SK-N-SH (cell line): ENCODE measurements around the gene SEMA3F. TPM values are rescaled to one million over a fixed set of nuclear protein-coding genes. Genes with fewer than 3 reads are reported as not detected.
"Not testable (repeated sequence)": the region's sequence is repeated elsewhere in the genome, so short reads cannot be mapped to it uniquely, and the experiment has no call there.

Experiments used
- CTCF ChIA-PET: fragments of 300-600, 350-600 bp; formaldehyde crosslinking; extraction: SDS; loops from one replicate; lab custom pipeline; 2021; lab: Yijun Ruan, JAX
- POLR2A ChIA-PET: fragments of 350-600 bp; sonication (Branson Sonifier 250); formaldehyde crosslinking; extraction: SDS; loops from one replicate; lab custom pipeline; 2020; ENCODE audit warnings: antibody characterized with exemption, inconsistent platforms; lab: Yijun Ruan, JAX
- DNase-seq: peaks from one replicate; pipeline ENCODE4 v3.0.0; 2012
- H2AFZ ChIP-seq: fragments of 200-600 bp; sonication (generic); 2 replicates; pipeline ENCODE4 v1.8.1; 2016; ENCODE audit warnings: antibody characterized with exemption, mild to moderate bottlenecking, low read depth
- H3F3A ChIP-seq: fragments of 200-600 bp; sonication (generic); replicated peaks from 2 replicates; pipeline ENCODE3; 2016; ENCODE audit warnings: antibody characterized with exemption, mild to moderate bottlenecking; ENCODE audit not compliant: insufficient read depth
- H3K27ac ChIP-seq, 2 experiments: fragments of 200-500 bp in 1 of 2; fragments of 200-600 bp in 1 of 2; sonication (Bioruptor generic) in 1 of 2; sonication (generic), shearing (Covaris generic) in 1 of 2; 2 replicates each; pipeline versions ENCODE4 v1.5.1 to v1.6.1; 2014 to 2016; ENCODE audit warnings: low read depth in 2 of 2, inconsistent platforms in 1 of 2, low read length in 1 of 2, mild to moderate bottlenecking in 1 of 2, mixed read lengths in 1 of 2
- H3K27me3 ChIP-seq: fragments of 200-600 bp; sonication (generic), shearing (Covaris generic); 2 replicates; pipeline ENCODE4 v1.6.1; 2016; ENCODE audit warnings: mixed run types; ENCODE audit not compliant: insufficient read depth
- H3K36me3 ChIP-seq, 2 experiments: fragments of 200-500 bp in 1 of 2; fragments of 200-600 bp in 1 of 2; sonication (Bioruptor generic) in 1 of 2; sonication (generic) in 1 of 2; replicated peaks in 1 of 2; 2 replicates each; pipeline versions ENCODE3 to v1.5.1; 2014 to 2016; ENCODE audit warnings: low read length in 1 of 2, mild to moderate bottlenecking in 1 of 2; ENCODE audit not compliant: insufficient read depth in 2 of 2, control insufficient read depth in 1 of 2
- H3K4me1 ChIP-seq, 2 experiments: fragments of 200-500 bp in 1 of 2; fragments of 200-600 bp in 1 of 2; sonication (Bioruptor generic) in 1 of 2; sonication (generic), shearing (Covaris generic) in 1 of 2; 2 replicates each; pipeline versions ENCODE4 v1.5.1 to v1.6.1; 2014 to 2016; ENCODE audit warnings: low read depth in 1 of 2, low read length in 1 of 2, mixed run types in 1 of 2; ENCODE audit not compliant: insufficient read depth in 2 of 2, control insufficient read depth in 1 of 2
- H3K4me2 ChIP-seq: fragments of 200-600 bp; sonication (generic), shearing (Covaris generic); 2 replicates; pipeline ENCODE4 v1.6.1; 2017; ENCODE audit warnings: mixed run types
- H3K4me3 ChIP-seq, 2 experiments: fragments of 200-500 bp in 1 of 2; fragments of 200-600 bp in 1 of 2; sonication (Bioruptor generic) in 1 of 2; sonication (generic), shearing (Covaris generic) in 1 of 2; 2 replicates each; pipeline versions ENCODE4 v1.5.1 to v1.8.1; 2014 to 2016; ENCODE audit warnings: low read depth in 2 of 2, inconsistent platforms in 1 of 2, low read length in 1 of 2, mild to moderate bottlenecking in 1 of 2, mixed read lengths in 1 of 2, moderate library complexity in 1 of 2
- H3K79me2 ChIP-seq: fragments of 200-600 bp; sonication (generic); 2 replicates; pipeline ENCODE4 v1.8.1; 2017; ENCODE audit warnings: mild to moderate bottlenecking; ENCODE audit not compliant: insufficient read depth
- H3K9ac ChIP-seq: fragments of 200-600 bp; sonication (generic); 2 replicates; pipeline ENCODE4 v1.6.1; 2017; ENCODE audit warnings: mixed run types
- H3K9me2 ChIP-seq: fragments of 200-600 bp; sonication (generic); 2 replicates; pipeline ENCODE4 v1.6.1; 2017; ENCODE audit warnings: mixed run types
- H3K9me3 ChIP-seq: fragments of 200-600 bp; sonication (generic); 2 replicates; pipeline ENCODE4 v1.6.1; 2017; ENCODE audit warnings: mixed run types, mild to moderate bottlenecking, moderate library complexity
- H4K20me1 ChIP-seq: fragments of 200-600 bp; sonication (generic); 2 replicates; pipeline ENCODE4 v1.6.1; 2017; ENCODE audit warnings: mild to moderate bottlenecking, mixed run types; ENCODE audit not compliant: insufficient read depth
- CTCF ChIP-seq: fragments of 200-600 bp; sonication (generic); IDR thresholded peaks from 2 replicates; pipeline ENCODE4 v1.6.1; 2017; ENCODE audit warnings: antibody characterized with exemption, mild to moderate bottlenecking, moderate library complexity
- EZH2phosphoT487 ChIP-seq: fragments of 200-600 bp; sonication (generic); IDR thresholded peaks from 2 replicates; pipeline ENCODE4 v1.6.1; 2017; ENCODE audit warnings: low read depth, mixed run types, mild to moderate bottlenecking, antibody characterized with exemption, moderate library complexity, borderline replicate concordance
- FOSL2 ChIP-seq: IDR thresholded peaks from 2 replicates; pipeline ENCODE4 v1.4.0; 2012; ENCODE audit warnings: low read depth, mild to moderate bottlenecking, moderate library complexity, borderline replicate concordance
- MAX ChIP-seq: IDR thresholded peaks from 2 replicates; pipeline ENCODE4 v1.4.0; 2012; ENCODE audit warnings: low read depth
- MXI1 ChIP-seq: IDR thresholded peaks from 2 replicates; pipeline ENCODE4 v1.6.1; 2012; ENCODE audit warnings: mild to moderate bottlenecking, low read depth, low read length, improper control_type of control experiment
- PBX3 ChIP-seq: IDR thresholded peaks from 2 replicates; pipeline ENCODE4; 2012
- POLR2AphosphoS5 ChIP-seq: IDR thresholded peaks from 2 replicates; pipeline ENCODE4 v1.6.1; 2012; ENCODE audit warnings: low read depth, low read length
- RAD21 ChIP-seq: IDR thresholded peaks from 2 replicates; pipeline ENCODE4 v1.6.1; 2012; ENCODE audit warnings: mild to moderate bottlenecking, low read length
- RCOR1 ChIP-seq: fragments of 150-350 bp; IDR thresholded peaks from 2 replicates; pipeline ENCODE4 v1.6.1; 2017; ENCODE audit warnings: antibody characterized with exemption, low read length
- RXRA ChIP-seq: IDR thresholded peaks from 2 replicates; pipeline ENCODE4 v1.4.0; 2012; ENCODE audit warnings: low read depth, mild to moderate bottlenecking, borderline replicate concordance
- TAF1 ChIP-seq: IDR thresholded peaks from 2 replicates; pipeline ENCODE4 v1.6.1; 2012; ENCODE audit warnings: low read depth, mild to moderate bottlenecking, low read length, moderate library complexity, borderline replicate concordance
- TCF12 ChIP-seq: IDR thresholded peaks from 2 replicates; pipeline ENCODE4 v1.4.0; 2012
- USF1 ChIP-seq: IDR thresholded peaks from 2 replicates; pipeline ENCODE4 v1.4.0; 2012; ENCODE audit warnings: low read depth, borderline replicate concordance
- YY1 ChIP-seq: IDR thresholded peaks from 2 replicates; pipeline ENCODE4 v1.4.0; 2012; ENCODE audit warnings: low read depth, mild to moderate bottlenecking
- WGBS: methylation state at CpG from one replicate; pipeline ENCODE4 v1.1.6; 2017; ENCODE audit warnings: low lambda C conversion rate; 5-methylcytosine and 5-hydroxymethylcytosine counted together
- polyA plus RNA-seq, 3 experiments: library from polyadenylated mRNA; depleted of rRNA; stranded (reverse); fragments of >200 nt; gene quantifications; 2 replicates each; pipeline ENCODE4 v1.2.3, GENCODE V29; 2012

Gene SEMA3F
- polyA plus RNA-seq, 1 of the 3 experiments (the other 2 are of a cell fraction): 30.4 TPM

GRCh38 chr3:50210510-50211367 is 55.6 kb downstream of the SEMA3F start (continued):
- TF ChIP-seq TCF12 (no peak), RAD21 (no peak), CTCF (no peak), EZH2phosphoT487 (no peak), TAF1 (no peak)
- TF ChIP-seq, all 33 proteins: peak for 0

DNA sequence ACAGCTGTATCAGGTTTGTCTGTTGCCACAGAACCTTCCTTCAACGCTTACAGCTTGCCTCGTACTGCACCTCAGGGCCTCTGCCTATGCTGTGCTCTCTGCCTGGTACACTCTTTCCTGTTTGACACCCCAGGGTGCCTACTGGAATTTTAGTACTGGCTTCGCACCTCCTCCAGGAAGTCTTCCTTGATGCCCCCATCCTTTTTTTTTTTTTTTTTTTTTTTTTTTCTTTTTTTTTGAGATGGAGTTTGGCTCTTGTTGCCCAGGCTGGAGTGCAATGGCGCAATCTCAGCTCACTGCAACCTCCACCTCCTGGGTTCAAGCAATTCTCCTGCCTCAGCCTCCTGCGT is 56.2 kb downstream of the SEMA3F start:
- H3K4me3 ChIP-seq, H3K36me3 ChIP-seq, POLR2A ChIA-PET, H3K9me3 ChIP-seq, H3K27ac ChIP-seq, H3K4me2 ChIP-seq, H3K79me2 ChIP-seq, H4K20me1 ChIP-seq, H3K27me3 ChIP-seq, H3K9me2 ChIP-seq, H3K9ac ChIP-seq, DNase-seq, H3F3A ChIP-seq, H2AFZ ChIP-seq, H3K4me1 ChIP-seq: not testable (repeated sequence)
- 96% methylated on average over 5 of the region's 5 CpGs for WGBS
- CTCF ChIA-PET: interaction anchor here (1.3 to 61.6 kb wide), 9 partner anchors 8 to 90 kb away, joined by 3 to 1375 read pairs (median 10); partner anchors contain the start of gene GNAT1

DNA sequence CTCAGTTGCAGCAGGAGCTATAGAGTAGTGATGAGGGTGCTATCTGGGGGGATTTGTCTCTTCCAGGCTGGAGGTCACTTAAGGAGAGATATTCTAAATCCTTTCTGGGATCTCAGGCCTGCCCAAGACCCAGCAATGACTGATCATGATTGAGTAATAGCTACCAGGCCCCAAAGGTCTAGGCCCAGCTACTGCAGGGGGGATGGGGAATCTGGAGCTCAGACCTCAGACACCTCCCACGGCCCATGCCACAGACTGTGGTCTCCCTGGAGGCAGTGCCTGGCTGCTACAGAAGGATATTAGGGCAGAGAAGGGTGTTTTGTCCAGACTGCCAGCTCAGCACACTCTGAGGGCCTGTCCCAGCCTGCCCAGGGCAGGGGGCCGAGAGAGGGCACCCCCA is 56.8 kb downstream of the SEMA3F start:
- ChIA-PET POLR2A (no interaction called here), CTCF (interaction anchor here (0.9 to 61.6 kb wide), 8 partner anchors 8 to 63 kb away, joined by 3 to 1375 read pairs (median 10); partner anchors contain the start of gene GNAT1)
- Histone ChIP-seq H3K9me2 (no peaks in the 10 kb centered on the region), H3F3A (no peaks in the 10 kb centered on the region), H3K27me3 (no peaks in the 10 kb centered on the region), H3K4me1 (peaks cover 0 to 4% of the 10 kb centered on the region in 2 experiments; a peak in 1 of 4 replicates), H3K4me2 (no peak overlapping the region), H3K27ac (no peak overlapping the region), H3K36me3 (no peaks in the 10 kb centered on the region), H3K9ac (no peak overlapping the region), H2AFZ (no peak overlapping the region), H3K79me2 (no peaks in the 10 kb centered on the region), H4K20me1 (no peaks in the 10 kb centered on the region), H3K9me3 (no peaks in the 10 kb centered on the region), H3K4me3 (no peak overlapping the region)
- TF ChIP-seq EZH2phosphoT487 (no peak), MAX (no peak), POLR2AphosphoS5 (no peak), PBX3 (no peak), RCOR1 (no peak), USF1 (no peak), RXRA (no peak), RAD21 (no peak), YY1 (no peak), FOSL2 (no peak), MXI1 (no peak)
- no peak for DNase-seq
- WGBS: 80% methylated on average over 1 of the region's 2 CpGs
